ENCODE data around the gene PRSS50.

Gene PRSS50

GRCh38 chr3:46667657-46668056 is 50.0 kb downstream of the PRSS50 start:
- DNase-seq: no peak

- DNase-seq: no peak
Observed at GRCh38 chr3:46667061-46667621, 50.5 kb downstream of the PRSS50 start.

DNA sequence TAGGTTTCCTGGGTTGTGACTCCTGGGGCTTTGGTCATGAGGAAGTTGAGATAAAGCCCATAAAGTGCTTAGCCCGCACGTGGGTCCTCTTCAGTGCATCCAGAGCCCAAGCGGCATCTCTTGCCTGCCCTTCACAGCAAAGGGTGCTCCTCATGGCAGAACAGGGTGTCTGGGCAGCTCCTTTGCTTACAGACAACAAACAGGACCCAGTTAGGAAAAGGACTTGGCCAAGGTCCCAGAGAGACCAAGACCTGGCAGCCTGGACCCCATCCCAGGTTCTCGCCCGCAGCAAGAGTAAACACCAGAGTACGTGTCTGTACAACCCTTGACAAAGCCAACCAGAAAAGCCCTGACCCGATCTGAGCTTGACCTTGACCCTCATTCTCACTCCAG is 51.2 kb downstream of the PRSS50 start:
- no peak for DNase-seq

DNA sequence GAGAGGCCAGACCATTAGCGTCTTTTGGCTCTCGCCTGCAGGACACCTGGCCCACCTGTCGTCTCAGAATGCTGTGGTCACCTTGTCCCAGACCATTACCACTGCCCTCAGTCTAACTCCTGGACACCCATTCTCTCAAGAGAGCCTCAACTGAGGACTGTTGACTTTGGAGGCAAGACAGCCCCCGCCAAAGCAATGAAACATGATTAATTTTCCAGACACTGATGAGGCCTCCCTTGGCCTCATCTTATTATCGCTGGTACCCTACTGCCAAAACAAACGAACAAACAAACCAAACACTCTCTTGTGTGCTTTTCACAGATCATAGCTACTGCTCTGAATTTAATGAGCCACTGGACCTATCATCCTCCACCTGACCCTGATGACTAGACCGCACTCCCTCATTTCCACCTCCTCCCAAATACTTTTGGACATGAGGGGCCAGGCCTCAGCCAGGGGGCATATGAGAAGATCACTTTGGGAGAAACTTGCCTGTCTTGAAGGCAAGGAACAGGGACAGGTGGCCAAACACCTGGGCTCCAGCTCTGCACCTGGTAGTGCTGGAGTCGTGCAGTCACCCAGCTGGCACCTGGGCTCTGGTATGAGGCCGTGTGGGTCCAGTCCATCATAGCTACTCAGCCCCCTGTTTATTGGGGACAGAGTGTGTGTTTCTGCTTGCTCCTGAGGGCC is 51.8 kb downstream of the PRSS50 start:
- no peak for DNase-seq

- DNase-seq: no peak
Observed at GRCh38 chr3:46664971-46665762, 52.5 kb downstream of the PRSS50 start.

DNA sequence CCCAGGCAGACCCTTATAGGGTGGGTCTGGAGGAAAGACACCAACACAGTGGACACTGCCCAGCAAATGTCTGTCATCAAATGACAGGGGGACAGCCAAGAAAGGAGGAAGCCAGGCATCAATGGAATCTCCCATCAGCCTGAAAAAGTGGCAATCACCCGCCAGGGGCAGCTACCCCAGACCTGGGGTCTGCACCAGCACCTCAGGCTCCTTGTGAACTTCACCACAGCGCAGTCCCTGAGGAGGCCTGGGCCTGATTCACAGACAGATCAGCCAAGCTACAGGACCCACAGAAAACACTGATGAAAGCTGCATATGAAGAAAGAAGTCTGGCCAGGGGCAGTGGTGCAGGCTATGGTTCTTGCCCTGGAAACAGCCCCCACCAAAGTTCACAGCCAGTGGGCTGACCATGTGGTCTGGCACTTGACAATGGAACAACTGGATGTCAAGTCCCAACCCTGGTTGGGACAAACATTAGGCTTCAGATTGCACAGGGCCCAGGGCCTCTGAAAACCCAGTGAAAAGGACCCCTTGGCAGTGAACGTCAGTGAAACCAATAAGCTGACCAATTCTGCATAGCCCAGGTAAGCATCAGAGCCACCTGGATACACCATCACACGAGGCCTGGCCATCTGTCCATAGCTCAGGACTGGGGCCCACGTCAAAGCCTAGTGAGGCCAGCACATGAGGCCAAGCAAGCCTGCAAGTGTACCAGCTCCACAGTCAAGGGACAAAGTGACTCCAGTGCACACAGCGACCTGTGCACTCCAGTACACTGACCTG is 53.3 kb downstream of the PRSS50 start:
- no peak for DNase-seq

DNA sequence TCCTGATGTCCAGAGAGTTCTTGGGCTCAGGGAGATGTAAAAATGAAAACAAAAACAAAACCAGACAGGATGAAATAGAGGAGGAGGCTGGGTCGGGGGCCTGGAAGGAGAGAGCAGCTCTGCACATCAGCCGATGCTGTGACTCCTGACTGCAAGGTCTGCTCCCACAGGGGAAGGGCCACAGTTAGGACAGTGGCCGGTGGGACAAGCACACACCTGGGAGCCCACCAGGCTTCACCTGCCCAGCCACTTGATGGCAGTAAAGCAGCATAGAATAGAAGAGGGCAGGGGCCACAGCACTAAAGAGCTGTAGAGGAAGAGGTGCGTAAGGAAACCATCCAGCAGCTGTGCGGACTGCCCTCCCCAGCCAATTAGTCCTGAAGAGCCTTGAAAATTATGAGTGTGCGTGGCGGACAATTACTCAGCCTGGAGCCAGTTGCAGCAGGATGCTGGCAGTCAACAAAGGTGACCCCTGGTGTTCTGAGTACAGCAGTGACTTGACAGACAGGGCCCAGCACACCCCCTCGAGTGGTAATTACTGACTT is 54.0 kb downstream of the PRSS50 start:
- no peak for DNase-seq

- DNase-seq: no peak
Observed at GRCh38 chr3:46662771-46663551, 54.7 kb downstream of the PRSS50 start.
